ENCODE measurements around the gene MIPOL1. TPM values are rescaled to one million over a fixed set of nuclear protein-coding genes. Genes with fewer than 3 reads are reported as not detected.

The MIPOL1 gene
- total RNA-seq, 2 donors from 2014 or later: 8.6 to 27.0 TPM

DNA sequence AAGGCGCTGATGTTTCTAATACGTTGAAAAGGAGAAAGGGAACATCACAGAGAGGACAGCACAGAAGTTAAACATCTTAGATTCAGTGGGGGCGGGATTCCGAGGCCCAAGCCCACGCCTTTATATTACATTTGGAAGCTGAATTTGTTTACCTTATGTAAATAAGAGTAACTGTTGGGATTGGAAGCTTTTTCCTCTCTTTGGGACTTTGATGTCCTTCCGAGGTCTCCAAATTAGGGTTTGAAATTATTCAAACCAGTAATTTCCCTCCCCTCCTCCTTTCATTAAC is 390.9 kb downstream of the MIPOL1 start:
- Histone ChIP-seq H3K27ac (no peak overlapping the region), H3K4me3 (no peak overlapping the region), H3K9me3 (no peaks in the 10 kb centered on the region), H3K27me3 (peaks cover 11 to 53% of the 10 kb centered on the region in 2 donors), H3K36me3 (replicated peaks in 1 of 2; ENCODE audit: insufficient read depth in 1 of 2, low read depth in 2 of 2) (no peaks in the 10 kb centered on the region), H3K4me1 (peaks cover 32% of the 10 kb centered on the region)
- ATAC-seq: no peak
- 47 to 58% methylated on average over 6 of the region's 6 CpGs for WGBS, 2 donors
- TF ChIP-seq, protein P1, sequence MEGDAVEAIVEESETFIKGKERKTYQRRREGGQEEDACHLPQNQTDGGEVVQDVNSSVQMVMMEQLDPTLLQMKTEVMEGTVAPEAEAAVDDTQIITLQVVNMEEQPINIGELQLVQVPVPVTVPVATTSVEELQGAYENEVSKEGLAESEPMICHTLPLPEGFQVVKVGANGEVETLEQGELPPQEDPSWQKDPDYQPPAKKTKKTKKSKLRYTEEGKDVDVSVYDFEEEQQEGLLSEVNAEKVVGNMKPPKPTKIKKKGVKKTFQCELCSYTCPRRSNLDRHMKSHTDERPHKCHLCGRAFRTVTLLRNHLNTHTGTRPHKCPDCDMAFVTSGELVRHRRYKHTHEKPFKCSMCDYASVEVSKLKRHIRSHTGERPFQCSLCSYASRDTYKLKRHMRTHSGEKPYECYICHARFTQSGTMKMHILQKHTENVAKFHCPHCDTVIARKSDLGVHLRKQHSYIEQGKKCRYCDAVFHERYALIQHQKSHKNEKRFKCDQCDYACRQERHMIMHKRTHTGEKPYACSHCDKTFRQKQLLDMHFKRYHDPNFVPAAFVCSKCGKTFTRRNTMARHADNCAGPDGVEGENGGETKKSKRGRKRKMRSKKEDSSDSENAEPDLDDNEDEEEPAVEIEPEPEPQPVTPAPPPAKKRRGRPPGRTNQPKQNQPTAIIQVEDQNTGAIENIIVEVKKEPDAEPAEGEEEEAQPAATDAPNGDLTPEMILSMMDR (IDR thresholded peaks at IDR 0.05): no peak
- TF ChIP-seq POLR2A (IDR thresholded peaks at IDR 0.05): no peak
- DNase-seq: no peak
- intact Hi-C loops (cut with DNase I): no loop called here

DNA sequence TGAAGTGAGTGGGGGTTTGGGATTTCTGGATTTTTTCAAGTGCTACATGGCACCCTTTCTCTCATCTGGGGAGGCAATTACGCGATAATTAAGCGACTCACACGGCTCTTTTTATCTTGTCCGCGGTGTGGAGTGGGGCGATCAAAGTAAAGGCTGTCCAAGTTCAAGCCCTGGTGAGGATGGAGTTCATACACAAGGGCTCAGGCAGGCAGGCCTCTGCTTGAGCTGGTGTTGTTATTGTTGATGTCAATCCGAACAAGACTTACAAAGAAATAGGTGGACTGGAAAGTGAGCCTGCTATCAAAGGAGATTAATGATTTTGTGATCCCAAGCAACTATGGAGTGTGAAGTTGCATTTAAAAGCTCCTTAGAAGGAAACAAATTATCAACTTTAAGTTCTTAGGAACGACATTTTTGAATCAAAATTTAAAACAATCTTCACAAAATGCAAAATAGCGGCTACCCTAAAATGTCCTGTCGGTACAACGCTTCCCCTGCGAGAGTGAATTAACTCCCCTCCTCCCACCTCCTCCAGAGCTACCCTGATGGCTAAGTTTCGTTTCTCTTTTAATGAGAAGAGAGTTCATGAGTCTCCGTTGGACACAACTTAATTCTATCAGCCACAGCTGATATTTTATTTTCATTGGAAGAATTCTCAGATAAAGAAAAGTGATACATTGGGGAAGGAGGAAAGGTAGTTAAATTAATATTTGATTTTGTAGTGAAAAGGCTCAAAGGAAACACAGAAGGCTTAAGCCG is 391.4 kb downstream of the MIPOL1 start:
- Histone ChIP-seq H3K4me3 (no peak overlapping the region), H3K4me1 (peaks cover 29% of the 10 kb centered on the region), H3K36me3 (replicated peaks in 1 of 2; ENCODE audit: insufficient read depth in 1 of 2, low read depth in 2 of 2) (no peaks in the 10 kb centered on the region), H3K27me3 (peaks cover 11 to 48% of the 10 kb centered on the region in 2 donors), H3K9me3 (no peaks in the 10 kb centered on the region), H3K27ac (no peak overlapping the region)
- DNase-seq (no peak), ATAC-seq (no peak)
- no peak for TF ChIP-seq POLR2A (IDR thresholded peaks at IDR 0.05)
- TF ChIP-seq, protein P1 (IDR thresholded peaks at IDR 0.05): no peak
- 53 to 63% methylated on average over 16 of the region's 16 CpGs for WGBS, 2 donors
- intact Hi-C loops (cut with DNase I): no loop called here

DNA sequence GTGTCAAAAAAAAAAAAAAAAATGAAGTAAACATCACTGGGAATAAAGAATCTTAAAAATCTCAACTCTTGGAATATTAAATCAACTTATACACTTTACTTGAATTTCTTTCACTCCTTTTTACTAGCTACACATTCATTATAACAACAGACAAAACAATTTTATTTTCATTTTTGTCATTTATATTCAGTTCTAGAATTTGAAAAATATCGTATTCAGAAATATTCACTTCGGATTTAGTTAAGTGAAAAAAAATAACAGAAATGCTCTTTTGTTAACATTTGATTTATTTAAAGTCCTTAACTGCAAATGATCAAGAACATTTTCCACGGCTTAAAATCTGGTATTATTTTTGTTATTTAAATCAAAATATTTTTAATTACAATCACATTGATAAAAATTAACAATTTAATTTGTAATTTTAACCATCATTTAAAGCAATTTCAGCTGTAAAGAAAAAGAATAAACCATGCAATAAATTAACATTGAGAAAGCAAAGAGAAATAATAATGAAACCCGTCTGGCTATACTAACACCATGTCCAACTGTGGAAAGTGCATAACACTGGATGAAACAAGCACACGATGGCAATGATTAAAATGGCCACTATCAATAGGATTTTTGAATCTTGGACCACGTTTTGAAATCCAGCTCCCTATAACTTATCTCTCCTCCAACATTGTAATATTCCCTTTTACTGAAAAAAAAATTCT is 392.1 kb downstream of the MIPOL1 start:
- no peak for TF ChIP-seq POLR2A (IDR thresholded peaks at IDR 0.05)
- TF ChIP-seq, protein P1 (IDR thresholded peaks at IDR 0.05): no peak
- Histone ChIP-seq H3K4me3 (no peak overlapping the region), H3K27me3 (peaks cover 11 to 41% of the 10 kb centered on the region in 2 donors), H3K36me3 (replicated peaks in 1 of 2; ENCODE audit: insufficient read depth in 1 of 2, low read depth in 2 of 2) (no peaks in the 10 kb centered on the region), H3K27ac (no peak overlapping the region), H3K4me1 (peaks cover 22% of the 10 kb centered on the region), H3K9me3 (no peaks in the 10 kb centered on the region)
- ATAC-seq (no peak), DNase-seq (no peak)
- intact Hi-C loops (cut with DNase I): loop anchor here (10.0 kb wide), 1 partner anchor 345 kb away; no protein-coding TSS in a partner anchor
- WGBS, 2 donors: 62 to 67% methylated on average over 6 of the region's 6 CpGs

DNA sequence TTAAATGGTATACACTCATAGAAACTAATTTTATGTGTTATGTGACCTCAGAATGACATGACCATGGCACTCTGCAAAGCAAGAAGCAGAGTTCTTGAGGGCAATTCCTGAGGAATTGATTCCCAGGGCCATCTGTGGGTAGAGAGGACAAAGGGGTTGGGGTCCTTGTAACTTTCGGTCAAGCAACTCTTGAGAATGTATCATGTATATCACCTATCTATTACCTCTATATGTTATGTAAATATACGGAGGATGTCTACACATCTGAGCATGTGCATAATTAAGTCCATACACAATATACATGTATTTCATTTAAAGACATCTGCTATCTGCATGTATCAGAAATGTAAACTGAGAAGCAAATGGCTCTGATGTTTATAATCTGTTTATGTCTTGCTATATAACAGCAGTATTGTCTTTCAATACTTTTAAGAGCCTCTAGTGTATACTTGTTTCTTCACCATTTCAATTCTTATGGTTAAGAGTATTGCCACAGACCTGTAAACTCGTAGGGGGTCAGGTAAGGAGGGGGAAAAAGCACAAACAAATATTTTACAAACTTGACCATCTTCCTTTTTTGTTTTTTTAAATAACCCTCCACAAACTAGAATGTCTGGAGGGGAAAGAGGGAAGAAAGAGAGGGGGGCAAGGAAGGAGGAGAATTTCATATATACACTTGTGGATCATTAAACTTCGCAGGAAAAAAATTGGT is 392.8 kb downstream of the MIPOL1 start:
- intact Hi-C loops (cut with DNase I): loop anchor here (10.0 kb wide), 1 partner anchor 346 kb away; no protein-coding TSS in a partner anchor
- H3K27ac ChIP-seq: no peak overlapping the region
- H3K4me3 ChIP-seq: no peak overlapping the region
- TF ChIP-seq, protein P1 (IDR thresholded peaks at IDR 0.05): no peak
- TF ChIP-seq POLR2A (IDR thresholded peaks at IDR 0.05): no peak
- ATAC-seq (no peak), DNase-seq (no peak)
- no peaks in the 10 kb centered on the region for H3K36me3 ChIP-seq (replicated peaks in 1 of 2; ENCODE audit: insufficient read depth in 1 of 2, low read depth in 2 of 2)
- WGBS, 2 donors: 61 to 74% methylated on average over 4 of the region's 4 CpGs
- H3K9me3 ChIP-seq: no peaks in the 10 kb centered on the region
- H3K4me1 ChIP-seq: peaks cover 22% of the 10 kb centered on the region
- H3K27me3 ChIP-seq: peaks cover 11 to 35% of the 10 kb centered on the region in 2 donors
